ENCODE measurements around the gene SOSTDC1. TPM values are rescaled to one million over a fixed set of nuclear protein-coding genes. Genes with fewer than 3 reads are reported as not detected.
"Not testable (repeated sequence)": the region's sequence is repeated elsewhere in the genome, so short reads cannot be mapped to it uniquely, and the experiment has no call there.

Gene SOSTDC1, protein sequence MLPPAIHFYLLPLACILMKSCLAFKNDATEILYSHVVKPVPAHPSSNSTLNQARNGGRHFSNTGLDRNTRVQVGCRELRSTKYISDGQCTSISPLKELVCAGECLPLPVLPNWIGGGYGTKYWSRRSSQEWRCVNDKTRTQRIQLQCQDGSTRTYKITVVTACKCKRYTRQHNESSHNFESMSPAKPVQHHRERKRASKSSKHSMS
- total RNA-seq: 1.4 TPM

- intact Hi-C loops (cut with DNase I): no loop called here
- peak; percentile 26 for ATAC-seq
- DNase-seq (ENCODE audit: low spot score): no peak
Measured at GRCh38 chr7:16465469-16466361, at the start of gene SOSTDC1. TSS of gene SOSTDC1 (minus strand) at chr7:16465738. CDS start at chr7:16465668, 70 bp downstream.

DNA sequence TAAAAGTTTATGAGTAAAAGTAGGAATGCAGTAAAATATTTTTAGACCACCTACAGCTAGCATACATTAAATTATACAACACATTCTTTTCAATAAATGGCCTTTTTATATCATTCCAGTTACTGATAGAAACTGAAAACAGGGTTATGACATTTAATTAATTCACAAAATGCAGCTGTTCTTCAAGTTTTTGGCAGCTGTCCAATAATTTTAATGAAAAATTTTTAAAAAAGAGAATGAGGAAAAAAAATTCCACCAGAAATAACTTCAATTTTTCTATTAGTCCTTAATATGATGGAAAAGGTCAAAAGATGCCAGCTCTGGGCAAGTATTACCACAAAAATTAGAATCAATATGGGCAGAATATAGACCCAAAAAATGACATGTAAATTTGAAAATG, 49.2 kb upstream of the SOSTDC1 start:
- no peak for DNase-seq (ENCODE audit: low spot score)
- ATAC-seq: no peak
- intact Hi-C loops (cut with DNase I): no loop called here

DNA sequence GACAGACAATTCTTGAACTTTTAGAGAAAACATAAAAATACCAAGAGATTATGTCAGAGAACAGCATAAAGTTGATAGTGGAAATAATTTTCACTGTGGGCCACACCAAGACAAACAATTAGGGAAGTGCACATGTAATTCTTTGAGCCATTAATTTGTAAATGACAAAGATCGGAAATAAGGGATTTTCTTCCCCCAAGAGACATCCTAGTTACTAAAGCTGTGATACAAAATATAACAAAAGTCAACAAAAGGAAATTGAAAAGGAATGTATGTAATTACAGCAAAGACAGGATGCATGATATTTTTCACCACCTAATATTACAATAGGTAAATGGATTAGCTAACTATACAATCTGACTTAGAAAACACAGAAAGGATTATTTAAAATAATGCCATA, 48.7 kb upstream of the SOSTDC1 start:
- ATAC-seq (no peak), DNase-seq (ENCODE audit: low spot score) (no peak)
- intact Hi-C loops (cut with DNase I): no loop called here

DNA sequence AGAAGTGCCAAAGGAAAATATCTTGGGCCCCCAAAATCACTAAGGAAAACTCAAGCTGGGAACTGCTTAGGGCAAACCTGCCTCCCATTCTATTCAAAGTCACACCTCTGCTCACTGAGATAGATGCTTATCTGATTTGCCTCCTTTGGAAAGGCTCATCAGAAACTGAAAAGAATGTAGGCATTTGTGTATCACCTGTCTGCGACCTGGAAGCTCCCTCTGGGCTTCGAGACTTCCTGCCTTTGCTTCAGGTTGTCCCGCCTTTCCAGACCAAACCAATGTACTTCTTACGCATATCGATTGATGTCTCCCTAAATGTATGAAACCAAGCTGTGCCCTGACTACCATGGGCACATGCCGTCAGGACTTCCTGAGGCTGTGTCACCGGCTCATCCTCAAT, 46.6 kb upstream of the SOSTDC1 start:
- DNase-seq (ENCODE audit: low spot score) (no peak), ATAC-seq (no peak)
- intact Hi-C loops (cut with DNase I): no loop called here

- ATAC-seq (no peak), DNase-seq (ENCODE audit: low spot score) (no peak)
- intact Hi-C loops (cut with DNase I): no loop called here
Measured at GRCh38 chr7:16511314-16511713, 45.8 kb upstream of the SOSTDC1 start.

DNA sequence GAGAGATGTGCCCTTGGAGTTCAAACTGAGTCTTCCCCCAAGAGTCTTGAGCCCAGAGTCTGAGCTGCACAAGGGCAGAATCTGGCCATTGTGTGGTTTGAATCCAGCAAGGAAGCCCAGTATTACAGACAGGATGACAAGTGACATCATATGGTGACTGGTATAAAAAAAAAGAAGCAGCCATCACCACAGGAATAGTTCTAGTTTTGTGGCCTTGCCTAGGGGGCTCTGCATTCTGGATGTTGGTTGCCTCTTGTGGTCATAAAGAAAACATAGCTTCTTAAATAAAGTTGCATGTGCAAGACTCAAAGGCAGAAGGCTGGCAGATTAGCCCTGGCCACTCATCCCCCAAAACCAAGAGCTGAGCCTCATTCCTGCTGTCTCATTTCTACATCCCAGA, 44.3 kb upstream of the SOSTDC1 start:
- intact Hi-C loops (cut with DNase I): no loop called here
- DNase-seq (ENCODE audit: low spot score) (no peak), ATAC-seq (no peak)

DNA sequence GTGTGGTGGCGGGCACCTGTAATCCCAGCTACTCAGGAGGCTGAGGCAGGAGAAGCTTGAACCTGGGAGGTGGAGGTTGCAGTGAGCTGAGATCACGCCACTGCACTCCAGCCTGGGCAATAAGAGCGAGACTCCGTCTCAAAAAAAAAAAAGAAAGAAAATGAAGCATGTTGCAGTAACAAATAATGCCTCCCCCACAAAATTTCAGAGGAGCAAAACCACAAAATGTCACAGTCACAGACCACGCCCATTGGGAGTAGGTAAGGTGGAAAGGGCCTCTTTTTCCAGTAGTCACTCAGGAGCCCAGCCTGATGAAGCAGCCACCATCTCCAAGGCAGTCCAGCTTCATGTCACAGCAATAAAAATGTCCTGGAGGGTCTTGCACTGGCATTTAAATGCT, 40.9 kb upstream of the SOSTDC1 start:
- DNase-seq (ENCODE audit: low spot score); ATAC-seq; intact Hi-C loops (cut with DNase I): not testable (repeated sequence)

- no peak for ATAC-seq
- intact Hi-C loops (cut with DNase I): no loop called here
- DNase-seq (ENCODE audit: low spot score): no peak
Measured at GRCh38 chr7:16504019-16504418, 38.5 kb upstream of the SOSTDC1 start.

DNA sequence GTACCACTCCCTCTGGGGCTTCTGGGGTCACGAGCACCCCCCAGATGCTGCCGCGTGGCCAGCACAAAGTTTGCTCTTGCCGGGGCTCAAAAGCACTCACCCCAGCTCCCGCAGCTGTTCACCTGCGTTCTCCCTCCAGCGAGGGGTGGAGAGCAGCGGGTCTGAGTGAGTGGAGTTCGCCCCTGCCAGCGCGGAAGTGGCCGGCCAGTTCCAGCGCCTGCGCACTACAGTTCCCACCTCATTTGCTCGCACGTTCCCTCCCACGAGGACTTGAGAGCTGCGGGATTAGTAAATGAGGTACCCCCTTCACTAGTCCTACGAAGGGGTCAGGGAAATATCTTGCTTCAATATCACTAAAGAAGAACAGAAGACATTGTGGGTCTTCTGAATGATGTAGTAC, 36.8 kb upstream of the SOSTDC1 start:
- DNase-seq (ENCODE audit: low spot score) (no peak), ATAC-seq (no peak)
- intact Hi-C loops (cut with DNase I): no loop called here

DNA sequence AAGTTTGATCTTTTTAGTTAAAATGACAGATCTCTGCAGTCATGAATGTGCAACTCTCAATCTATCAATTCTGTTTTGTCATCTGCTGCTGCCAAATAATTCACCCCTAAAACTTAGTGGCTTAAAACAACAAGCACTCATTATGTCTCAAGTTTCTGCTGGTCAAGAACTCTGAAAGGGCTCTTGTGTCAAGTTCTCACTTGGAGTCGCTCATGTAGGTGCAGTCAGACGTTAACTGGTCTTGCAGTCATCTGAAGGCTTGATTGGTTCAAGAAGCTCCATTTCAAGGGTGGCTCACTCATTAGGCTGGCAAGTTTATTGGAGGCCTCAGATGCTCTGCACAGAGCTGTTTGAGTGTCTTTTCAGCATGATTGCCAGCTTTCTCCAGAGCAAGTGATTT, 32.6 kb upstream of the SOSTDC1 start:
- DNase-seq (ENCODE audit: low spot score) (no peak), ATAC-seq (no peak)
- intact Hi-C loops (cut with DNase I): no loop called here

DNA sequence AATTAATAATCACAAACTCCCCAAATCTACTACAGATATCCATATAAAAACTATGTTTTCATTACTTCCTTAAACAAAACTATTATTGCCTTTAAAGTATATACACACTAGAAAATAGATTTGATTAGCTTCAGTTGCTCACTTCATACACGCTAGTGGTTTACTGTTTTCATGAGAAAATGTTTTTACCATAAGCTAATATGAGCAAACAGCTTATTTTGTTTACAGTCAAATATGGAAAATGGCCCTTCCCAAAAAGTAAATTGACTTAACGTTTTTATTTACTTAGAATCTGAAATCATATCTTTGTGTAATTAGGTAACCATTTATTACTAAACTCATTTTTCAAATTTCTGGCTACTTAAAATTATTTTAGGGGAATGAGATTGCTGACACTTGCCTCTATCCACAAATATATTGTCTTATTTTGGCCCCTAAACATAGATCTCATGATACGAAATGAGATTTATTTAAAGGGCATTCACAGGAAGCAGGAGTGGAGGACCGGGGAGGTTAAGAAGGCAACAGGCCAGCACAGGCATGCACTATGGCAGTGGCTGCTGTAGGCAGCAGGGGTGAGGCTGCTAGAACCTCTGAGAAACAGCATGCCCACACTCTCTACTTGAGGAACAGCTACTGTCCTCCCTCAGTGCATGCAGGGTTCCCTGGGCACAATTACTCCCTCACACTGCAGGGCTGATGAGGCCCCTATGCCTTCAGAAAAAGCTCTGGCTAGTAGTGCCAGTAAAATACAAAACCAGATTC, 29.6 kb upstream of the SOSTDC1 start:
- no peak for DNase-seq (ENCODE audit: low spot score)
- no peak for ATAC-seq
- intact Hi-C loops (cut with DNase I): no loop called here

- ATAC-seq (no peak), DNase-seq (ENCODE audit: low spot score) (no peak)
- intact Hi-C loops (cut with DNase I): no loop called here
Measured at GRCh38 chr7:16494551-16494950, 29.0 kb upstream of the SOSTDC1 start.

DNA sequence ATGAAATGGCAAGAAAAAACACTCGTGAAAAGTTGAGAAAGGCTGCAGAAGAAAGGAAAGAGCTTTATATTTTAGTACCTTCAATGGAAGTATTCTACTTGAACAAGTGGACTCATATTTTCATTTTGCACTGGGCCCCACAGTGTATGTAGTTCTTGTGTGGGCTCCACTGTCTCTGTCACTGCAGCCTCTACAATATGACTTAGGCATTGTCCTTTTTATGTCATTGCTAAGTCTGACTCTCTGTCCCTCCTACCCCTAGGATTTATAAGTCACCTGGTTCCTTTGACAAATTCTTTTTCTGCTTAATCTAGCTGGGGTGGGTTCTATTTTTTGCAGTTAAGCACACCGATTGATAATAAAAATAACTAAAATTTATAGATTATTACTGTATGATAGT, 27.7 kb upstream of the SOSTDC1 start:
- ATAC-seq (no peak), DNase-seq (ENCODE audit: low spot score) (no peak)
- intact Hi-C loops (cut with DNase I): no loop called here

DNA sequence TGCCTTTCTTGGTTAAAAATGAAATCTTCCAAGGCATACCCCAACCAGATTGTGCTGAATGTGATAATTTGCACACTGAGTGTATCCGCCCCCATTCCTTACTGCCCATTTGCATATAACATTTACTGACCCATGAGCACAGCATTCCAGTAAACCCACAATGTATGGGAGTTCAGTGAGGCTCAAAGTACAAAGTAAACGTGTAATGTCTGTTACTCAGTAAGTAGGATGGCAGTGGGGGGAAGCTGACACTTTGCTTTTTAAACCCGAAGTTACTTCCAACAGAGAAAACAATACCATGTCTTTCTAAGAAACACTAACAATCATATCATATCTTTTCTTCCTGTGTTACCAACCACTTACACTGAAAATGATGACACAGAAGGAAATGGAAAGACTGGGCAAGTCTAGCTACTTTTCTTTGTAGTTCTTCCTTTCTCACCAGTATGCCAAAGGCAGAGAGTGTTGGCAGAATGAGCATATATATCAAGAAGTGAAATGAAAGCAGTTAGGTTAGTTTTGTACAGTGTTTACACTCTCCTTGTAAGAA, 27.1 kb upstream of the SOSTDC1 start:
- intact Hi-C loops (cut with DNase I): no loop called here
- ATAC-seq: no peak
- no peak for DNase-seq (ENCODE audit: low spot score)

GRCh38 chr7:16491148-16491547, 25.6 kb upstream of the SOSTDC1 start:
- DNase-seq (ENCODE audit: low spot score) (no peak), ATAC-seq (no peak)
- intact Hi-C loops (cut with DNase I): no loop called here

GRCh38 chr7:16484453-16485158, 19.1 kb upstream of the SOSTDC1 start:
- DNase-seq (ENCODE audit: low spot score) (no peak), ATAC-seq (no peak)
- intact Hi-C loops (cut with DNase I): no loop called here

DNA sequence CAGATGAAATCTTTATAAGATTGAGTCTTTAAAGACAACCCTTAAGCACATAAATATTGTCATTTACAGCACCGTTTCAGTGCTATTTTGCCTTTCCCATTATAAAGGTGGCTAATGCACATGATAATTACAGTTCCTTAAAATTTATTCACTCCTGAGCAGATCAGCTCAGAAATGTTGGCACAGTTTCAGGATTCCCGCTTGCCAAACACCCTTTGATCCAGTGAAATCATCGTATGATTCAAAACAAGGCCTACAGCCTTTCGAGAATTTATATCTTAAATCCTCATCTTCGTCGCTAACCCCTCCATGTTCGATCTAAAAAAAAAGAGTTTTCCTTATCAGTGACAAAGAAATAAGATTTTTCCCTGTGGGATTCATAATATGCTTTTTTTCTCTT, 14.1 kb upstream of the SOSTDC1 start:
- ATAC-seq: no peak
- DNase-seq (ENCODE audit: low spot score): no peak
- intact Hi-C loops (cut with DNase I): no loop called here

- intact Hi-C loops (cut with DNase I): no loop called here
- DNase-seq (ENCODE audit: low spot score) (no peak), ATAC-seq (no peak)
Measured at GRCh38 chr7:16479161-16479560, 13.6 kb upstream of the SOSTDC1 start.

GRCh38 chr7:16471933-16472332, 6.4 kb upstream of the SOSTDC1 start:
- intact Hi-C loops (cut with DNase I): no loop called here
- ATAC-seq (peak; percentile 65), DNase-seq (ENCODE audit: low spot score) (no peak)
